WI38 (cell line): ENCODE results near the gene CDK14.

Experiments used
- H3K4me3 ChIP-seq: 2 replicates; pipeline ENCODE4 v1.5.1; 2011; ENCODE audit warnings: low read depth, mild to moderate bottlenecking, control low read depth, low read length
- CTCF ChIP-seq: IDR thresholded peaks from 2 replicates; pipeline ENCODE4 v1.5.1; 2012; ENCODE audit warnings: low read depth, mild to moderate bottlenecking, control low read depth, low read length

CDK14 gene

GRCh38 chr7:90603346-90603745 lies 7.2 kb downstream of the CDK14 start:
- H3K4me3 ChIP-seq: no peak overlapping the region
- TF ChIP-seq CTCF: no peak

GRCh38 chr7:90604383-90604782 lies 8.3 kb downstream of the CDK14 start:
- H3K4me3 ChIP-seq: no peak overlapping the region
- TF ChIP-seq CTCF: no peak

- H3K4me3 ChIP-seq: no peak overlapping the region
- no peak for TF ChIP-seq CTCF
These were observed 8.9 kb downstream of the CDK14 start for GRCh38 chr7:90605055-90605454.

GRCh38 chr7:90607196-90607595 lies 11.1 kb downstream of the CDK14 start:
- TF ChIP-seq CTCF: no peak
- no peak overlapping the region for H3K4me3 ChIP-seq

GRCh38 chr7:90610105-90610504 lies 14.0 kb downstream of the CDK14 start:
- TF ChIP-seq CTCF: no peak

GRCh38 chr7:90611115-90611514 lies 15.0 kb downstream of the CDK14 start:
- TF ChIP-seq CTCF: no peak
- H3K4me3 ChIP-seq: no peak overlapping the region

More at GRCh38 chr7:90610105-90610504, 14.0 kb downstream of the CDK14 start:
- no peak overlapping the region for H3K4me3 ChIP-seq

GRCh38 chr7:90613088-90613498 lies 17.0 kb downstream of the CDK14 start:
- H3K4me3 ChIP-seq: no peak overlapping the region
- no peak for TF ChIP-seq CTCF
